ENCODE results near the gene CTNNA3.

The CTNNA3 gene

GRCh38 chr10:66440568-66440967, 1255.4 kb downstream of the CTNNA3 start:
- H3K4me1 ChIP-seq (ENCODE audit: control insufficient read depth, insufficient read depth, low read length): no peaks in the 10 kb centered on the region
- no peaks in the 10 kb centered on the region for H3K36me3 ChIP-seq (ENCODE audit: insufficient read depth, low read length)
- no peaks in the 10 kb centered on the region for H3K9me3 ChIP-seq (replicated peaks; ENCODE audit: low read length)
- no peak overlapping the region for H3K4me2 ChIP-seq (ENCODE audit: low read length)
- no peak overlapping the region for H3K4me3 ChIP-seq (ENCODE audit: low read length)
- H3K9ac ChIP-seq (ENCODE audit: low read depth, low read length): no peak overlapping the region
- no peaks in the 10 kb centered on the region for H3K27me3 ChIP-seq (ENCODE audit: control insufficient read depth, insufficient read depth, low read length)

GRCh38 chr10:66414943-66415342, 1281.1 kb downstream of the CTNNA3 start:
- Histone ChIP-seq H3K9ac (ENCODE audit: low read depth, low read length) (no peak overlapping the region), H3K4me3 (ENCODE audit: low read length) (no peak overlapping the region), H3K36me3 (ENCODE audit: insufficient read depth, low read length) (no peaks in the 10 kb centered on the region)

GRCh38 chr10:66405566-66405965, 1290.4 kb downstream of the CTNNA3 start:
- Histone ChIP-seq H3K27me3 (ENCODE audit: control insufficient read depth, insufficient read depth, low read length) (no peaks in the 10 kb centered on the region), H3K4me3 (ENCODE audit: low read length) (no peak overlapping the region), H3K9me3 (replicated peaks; ENCODE audit: low read length) (no peaks in the 10 kb centered on the region), H3K9ac (ENCODE audit: low read depth, low read length) (no peak overlapping the region), H3K36me3 (ENCODE audit: insufficient read depth, low read length) (no peaks in the 10 kb centered on the region), H3K4me2 (ENCODE audit: low read length) (no peak overlapping the region), H3K4me1 (ENCODE audit: control insufficient read depth, insufficient read depth, low read length) (no peaks in the 10 kb centered on the region)

More at GRCh38 chr10:66414943-66415342, 1281.1 kb downstream of the CTNNA3 start:
- no peak overlapping the region for H3K4me2 ChIP-seq (ENCODE audit: low read length)
- no peaks in the 10 kb centered on the region for H3K4me1 ChIP-seq (ENCODE audit: control insufficient read depth, insufficient read depth, low read length)
- no peaks in the 10 kb centered on the region for H3K9me3 ChIP-seq (replicated peaks; ENCODE audit: low read length)
- H3K27me3 ChIP-seq (ENCODE audit: control insufficient read depth, insufficient read depth, low read length): no peaks in the 10 kb centered on the region

- no peak overlapping the region for H3K9ac ChIP-seq (ENCODE audit: low read depth, low read length)
- no peaks in the 10 kb centered on the region for H3K4me1 ChIP-seq (ENCODE audit: control insufficient read depth, insufficient read depth, low read length)
- H3K9me3 ChIP-seq (replicated peaks; ENCODE audit: low read length): no peaks in the 10 kb centered on the region
- no peaks in the 10 kb centered on the region for H3K36me3 ChIP-seq (ENCODE audit: insufficient read depth, low read length)
- no peak overlapping the region for H3K4me2 ChIP-seq (ENCODE audit: low read length)
- H3K4me3 ChIP-seq (ENCODE audit: low read length): no peak overlapping the region
- no peaks in the 10 kb centered on the region for H3K27me3 ChIP-seq (ENCODE audit: control insufficient read depth, insufficient read depth, low read length)
These were observed 1297.3 kb downstream of the CTNNA3 start for GRCh38 chr10:66398669-66399068.

GRCh38 chr10:66394342-66395063, 1301.5 kb downstream of the CTNNA3 start:
- Histone ChIP-seq H3K4me3 (ENCODE audit: low read length) (no peak overlapping the region), H3K27me3 (ENCODE audit: control insufficient read depth, insufficient read depth, low read length) (no peaks in the 10 kb centered on the region), H3K4me1 (ENCODE audit: control insufficient read depth, insufficient read depth, low read length) (no peaks in the 10 kb centered on the region), H3K4me2 (ENCODE audit: low read length) (no peak overlapping the region), H3K9ac (ENCODE audit: low read depth, low read length) (no peak overlapping the region), H3K9me3 (replicated peaks; ENCODE audit: low read length) (no peaks in the 10 kb centered on the region), H3K36me3 (ENCODE audit: insufficient read depth, low read length) (no peaks in the 10 kb centered on the region)

GRCh38 chr10:66390926-66391325, 1305.1 kb downstream of the CTNNA3 start:
- Histone ChIP-seq H3K36me3 (ENCODE audit: insufficient read depth, low read length) (no peaks in the 10 kb centered on the region), H3K4me3 (ENCODE audit: low read length) (no peak overlapping the region), H3K4me1 (ENCODE audit: control insufficient read depth, insufficient read depth, low read length) (no peaks in the 10 kb centered on the region), H3K9ac (ENCODE audit: low read depth, low read length) (no peak overlapping the region), H3K9me3 (replicated peaks; ENCODE audit: low read length) (no peaks in the 10 kb centered on the region), H3K4me2 (ENCODE audit: low read length) (no peak overlapping the region), H3K27me3 (ENCODE audit: control insufficient read depth, insufficient read depth, low read length) (no peaks in the 10 kb centered on the region)

GRCh38 chr10:66381045-66381444, 1315.0 kb downstream of the CTNNA3 start:
- Histone ChIP-seq H3K9me3 (replicated peaks; ENCODE audit: low read length) (no peaks in the 10 kb centered on the region), H3K9ac (ENCODE audit: low read depth, low read length) (no peak overlapping the region), H3K4me2 (ENCODE audit: low read length) (no peak overlapping the region), H3K36me3 (ENCODE audit: insufficient read depth, low read length) (no peaks in the 10 kb centered on the region), H3K4me3 (ENCODE audit: low read length) (no peak overlapping the region), H3K27me3 (ENCODE audit: control insufficient read depth, insufficient read depth, low read length) (no peaks in the 10 kb centered on the region), H3K4me1 (ENCODE audit: control insufficient read depth, insufficient read depth, low read length) (peaks cover 18% of the 10 kb centered on the region)

- H3K4me3 ChIP-seq (ENCODE audit: low read length): no peak overlapping the region
- H3K27me3 ChIP-seq (ENCODE audit: control insufficient read depth, insufficient read depth, low read length): no peaks in the 10 kb centered on the region
- no peaks in the 10 kb centered on the region for H3K9me3 ChIP-seq (replicated peaks; ENCODE audit: low read length)
- H3K36me3 ChIP-seq (ENCODE audit: insufficient read depth, low read length): no peaks in the 10 kb centered on the region
- H3K4me2 ChIP-seq (ENCODE audit: low read length): peak overlapping the region; percentile 34
- H3K9ac ChIP-seq (ENCODE audit: low read depth, low read length): no peak overlapping the region
- peaks cover 18% of the 10 kb centered on the region for H3K4me1 ChIP-seq (ENCODE audit: control insufficient read depth, insufficient read depth, low read length)
These were observed 1317.7 kb downstream of the CTNNA3 start for GRCh38 chr10:66378117-66378876.

GRCh38 chr10:66368146-66368545, 1327.8 kb downstream of the CTNNA3 start:
- no peaks in the 10 kb centered on the region for H3K36me3 ChIP-seq (ENCODE audit: insufficient read depth, low read length)
- H3K4me3 ChIP-seq (ENCODE audit: low read length): no peak overlapping the region
- no peaks in the 10 kb centered on the region for H3K9me3 ChIP-seq (replicated peaks; ENCODE audit: low read length)
- no peaks in the 10 kb centered on the region for H3K27me3 ChIP-seq (ENCODE audit: control insufficient read depth, insufficient read depth, low read length)
- H3K4me2 ChIP-seq (ENCODE audit: low read length): no peak overlapping the region
- no peak overlapping the region for H3K9ac ChIP-seq (ENCODE audit: low read depth, low read length)
- peaks cover 10% of the 10 kb centered on the region for H3K4me1 ChIP-seq (ENCODE audit: control insufficient read depth, insufficient read depth, low read length)

- no peak overlapping the region for H3K4me2 ChIP-seq (ENCODE audit: low read length)
- no peak overlapping the region for H3K4me3 ChIP-seq (ENCODE audit: low read length)
- H3K9me3 ChIP-seq (replicated peaks; ENCODE audit: low read length): no peaks in the 10 kb centered on the region
- H3K4me1 ChIP-seq (ENCODE audit: control insufficient read depth, insufficient read depth, low read length): peaks cover 10% of the 10 kb centered on the region
- H3K36me3 ChIP-seq (ENCODE audit: insufficient read depth, low read length): no peaks in the 10 kb centered on the region
- H3K9ac ChIP-seq (ENCODE audit: low read depth, low read length): no peak overlapping the region
- no peaks in the 10 kb centered on the region for H3K27me3 ChIP-seq (ENCODE audit: control insufficient read depth, insufficient read depth, low read length)
These were observed 1329.8 kb downstream of the CTNNA3 start for GRCh38 chr10:66366163-66366562.

GRCh38 chr10:66365686-66366085, 1330.3 kb downstream of the CTNNA3 start:
- H3K36me3 ChIP-seq (ENCODE audit: insufficient read depth, low read length): no peaks in the 10 kb centered on the region
- H3K9ac ChIP-seq (ENCODE audit: low read depth, low read length): no peak overlapping the region
- no peak overlapping the region for H3K4me3 ChIP-seq (ENCODE audit: low read length)
- no peaks in the 10 kb centered on the region for H3K27me3 ChIP-seq (ENCODE audit: control insufficient read depth, insufficient read depth, low read length)
- no peak overlapping the region for H3K4me2 ChIP-seq (ENCODE audit: low read length)
- peaks cover 10% of the 10 kb centered on the region for H3K4me1 ChIP-seq (ENCODE audit: control insufficient read depth, insufficient read depth, low read length)
- H3K9me3 ChIP-seq (replicated peaks; ENCODE audit: low read length): no peaks in the 10 kb centered on the region

GRCh38 chr10:66362522-66362921, 1333.5 kb downstream of the CTNNA3 start:
- no peak overlapping the region for H3K4me2 ChIP-seq (ENCODE audit: low read length)
- H3K36me3 ChIP-seq (ENCODE audit: insufficient read depth, low read length): no peaks in the 10 kb centered on the region
- H3K4me1 ChIP-seq (ENCODE audit: control insufficient read depth, insufficient read depth, low read length): peaks cover 10% of the 10 kb centered on the region

More at GRCh38 chr10:66362522-66362921, 1333.5 kb downstream of the CTNNA3 start:
- no peak overlapping the region for H3K9ac ChIP-seq (ENCODE audit: low read depth, low read length)
- no peaks in the 10 kb centered on the region for H3K9me3 ChIP-seq (replicated peaks; ENCODE audit: low read length)
- H3K4me3 ChIP-seq (ENCODE audit: low read length): no peak overlapping the region
- no peaks in the 10 kb centered on the region for H3K27me3 ChIP-seq (ENCODE audit: control insufficient read depth, insufficient read depth, low read length)

Data from skeletal muscle satellite cell (primary cell).